IMR-90 (cell line): ENCODE data around the gene C17orf100. TPM values are rescaled to one million over a fixed set of nuclear protein-coding genes. Genes with fewer than 3 reads are reported as not detected.

Experiments used
- ATAC-seq: fragments of 200-7000 bp; cut with Tn5 transposase; 2 replicates; pipeline ENCODE4 v1.9.1; 2020; ENCODE audit warnings: low read depth, mild to moderate bottlenecking, moderate library complexity
- BruUV-seq: library from RNA; stranded (reverse); fragments of 400-500 nt; replicated peaks from 2 replicates; lab custom pipeline; 2021; lab: Mats Ljungman, UMichigan
- CTCF ChIA-PET: fragments of 300-600 bp; formaldehyde crosslinking; extraction: SDS; loops from one replicate; lab custom pipeline; 2021; ENCODE audit warnings: antibody characterized with exemption; lab: Yijun Ruan, JAX
- POLR2A ChIA-PET: fragments of 300-600 bp; sonication (Branson Sonifier 250); formaldehyde crosslinking; loops from one replicate; lab custom pipeline; 2022; ENCODE audit warnings: antibody characterized with exemption; ENCODE audit not compliant: unreplicated experiment; lab: Charles Lee
- DNase-seq: peaks from one replicate; pipeline ENCODE4 v3.0.0; 2013
- H2AFZ ChIP-seq: replicated peaks from 2 replicates; pipeline ENCODE3; 2013; ENCODE audit warnings: low read length, mild to moderate bottlenecking; ENCODE audit not compliant: poor library complexity
- H2AK5ac ChIP-seq: 2 replicates; pipeline ENCODE4 v1.6.1; 2013; ENCODE audit warnings: low read depth, low read length, inconsistent platforms
- H2AK9ac ChIP-seq: replicated peaks from 2 replicates; pipeline ENCODE3; 2013; ENCODE audit warnings: mild to moderate bottlenecking, low read depth, low read length, moderate library complexity; ENCODE audit not compliant: poor library complexity
- H2BK120ac ChIP-seq: 2 replicates; pipeline ENCODE4 v1.6.1; 2013; ENCODE audit warnings: low read depth, low read length, inconsistent platforms
- H2BK15ac ChIP-seq: 3 replicates; pipeline ENCODE4 v1.6.1; 2013; ENCODE audit warnings: low read depth, low read length, inconsistent platforms
- H2BK20ac ChIP-seq: 2 replicates; pipeline ENCODE4 v1.6.1; 2013; ENCODE audit warnings: low read depth, mild to moderate bottlenecking, inconsistent platforms, low read length, moderate library complexity
- H2BK5ac ChIP-seq: 2 replicates; pipeline ENCODE4 v1.6.1; 2013; ENCODE audit warnings: mild to moderate bottlenecking, low read depth, low read length, inconsistent platforms; ENCODE audit not compliant: poor library complexity, severe bottlenecking
- H3K14ac ChIP-seq: replicated peaks from 2 replicates; pipeline ENCODE4 v1.6.1; 2013; ENCODE audit warnings: low read depth, low read length, inconsistent platforms
- H3K18ac ChIP-seq: 2 replicates; pipeline ENCODE4 v1.6.1; 2013; ENCODE audit warnings: low read depth, low read length, control low read depth
- H3K23ac ChIP-seq: 2 replicates; pipeline ENCODE4 v1.6.1; 2013; ENCODE audit warnings: low read depth, low read length, inconsistent platforms
- H3K27ac ChIP-seq: 2 replicates; pipeline ENCODE4 v1.5.1; 2013; ENCODE audit warnings: mild to moderate bottlenecking, control low read depth, low read length; ENCODE audit not compliant: insufficient read depth
- H3K27me3 ChIP-seq: 2 replicates; pipeline ENCODE4 v1.6.1; 2013; ENCODE audit warnings: low read length; ENCODE audit not compliant: control insufficient read depth, insufficient read depth
- H3K36me3 ChIP-seq: 2 replicates; pipeline ENCODE4 v1.6.1; 2013; ENCODE audit warnings: low read length, mixed read lengths; ENCODE audit not compliant: control insufficient read depth, insufficient read depth
- H3K4ac ChIP-seq: 2 replicates; pipeline ENCODE4 v1.6.1; 2013; ENCODE audit warnings: low read depth, low read length, inconsistent platforms
- H3K4me1 ChIP-seq: 2 replicates; pipeline ENCODE4 v1.6.1; 2013; ENCODE audit warnings: low read length, mixed read lengths; ENCODE audit not compliant: control insufficient read depth, insufficient read depth
- H3K4me2 ChIP-seq: 2 replicates; pipeline ENCODE4 v1.6.1; 2013; ENCODE audit warnings: low read depth, mild to moderate bottlenecking, control low read depth, low read length, moderate library complexity
- H3K4me3 ChIP-seq: 2 replicates; pipeline ENCODE4 v1.5.1; 2013; ENCODE audit warnings: low read depth, mild to moderate bottlenecking, control low read depth, low read length, moderate library complexity; ENCODE audit not compliant: insufficient read depth
- H3K56ac ChIP-seq: 2 replicates; pipeline ENCODE4 v1.6.1; 2013; ENCODE audit warnings: low read length, inconsistent platforms; ENCODE audit not compliant: insufficient read depth; ENCODE audit errors: extremely low read depth
- H3K79me1 ChIP-seq, 2 experiments: 2 replicates each; pipeline ENCODE4 v1.6.1; 2013; ENCODE audit warnings: low read length in 2 of 2, inconsistent platforms in 1 of 2, low read depth in 1 of 2
- H3K9ac ChIP-seq: 2 replicates; pipeline ENCODE4 v1.6.1; 2013; ENCODE audit warnings: low read depth, low read length, control low read depth
- H3K9me1 ChIP-seq: 2 replicates; pipeline ENCODE4 v1.6.1; 2013; ENCODE audit warnings: low read length, inconsistent platforms; ENCODE audit not compliant: insufficient read depth
- H3K9me3 ChIP-seq: 2 replicates; pipeline ENCODE4 v1.6.1; 2013; ENCODE audit warnings: low read length; ENCODE audit not compliant: control insufficient read depth, insufficient read depth
- H4K20me1 ChIP-seq: 2 replicates; pipeline ENCODE4 v1.6.1; 2013; ENCODE audit warnings: low read length, inconsistent platforms; ENCODE audit not compliant: insufficient read depth
- H4K5ac ChIP-seq: 2 replicates; pipeline ENCODE4 v1.6.1; 2013; ENCODE audit warnings: mild to moderate bottlenecking, low read depth, low read length, control low read depth
- H4K8ac ChIP-seq, 2 experiments: 2 replicates each; pipeline ENCODE4 v1.6.1; 2013; ENCODE audit warnings: low read depth in 2 of 2, low read length in 2 of 2, control low read depth in 1 of 2, inconsistent platforms in 1 of 2
- H4K91ac ChIP-seq: 2 replicates; pipeline ENCODE4 v1.6.1; 2013; ENCODE audit warnings: low read depth, low read length, inconsistent platforms; ENCODE audit not compliant: insufficient read depth
- BHLHE40 ChIP-seq: fragments of 150-350 bp; IDR thresholded peaks from 2 replicates; pipeline ENCODE4 v1.6.1; 2016; ENCODE audit warnings: mild to moderate bottlenecking, low read depth, low read length
- NFE2L2 ChIP-seq: fragments of 150-350 bp; IDR thresholded peaks from 2 replicates; pipeline ENCODE4 v1.6.1; 2016; ENCODE audit warnings: low read depth, mild to moderate bottlenecking, low read length
- SMC3 ChIP-seq: fragments of 150-350 bp; IDR thresholded peaks from 2 replicates; pipeline ENCODE4 v1.6.1; 2016; ENCODE audit warnings: low read depth, mild to moderate bottlenecking, antibody characterized with exemption, low read length, moderate library complexity
- WGBS, 2 experiments: methylation state at CpG; one replicate each; pipeline versions ENCODE4 v1.1.5 to v1.1.7; 2013; ENCODE audit warnings: missing lambda C conversion rate in 2 of 2; ENCODE audit not compliant: insufficient read length in 1 of 2; ENCODE audit errors: extremely low coverage in 2 of 2; 5-methylcytosine and 5-hydroxymethylcytosine counted together
- dilution Hi-C: fragments of 300-500 bp; cut with HindIII; formaldehyde crosslinking; loops from one replicate; pipeline ENCODE4 v1.14.3; 2018; ENCODE audit warnings: low sequenced_read_pairs; ENCODE audit not compliant: unreplicated experiment
- in situ Hi-C: fragments of 300-500 bp; cut with MboI; formaldehyde crosslinking; loops from 3 replicates; pipeline ENCODE4 v1.14.3; 2019; ENCODE audit warnings: low sequenced_read_pairs, inconsistent platforms, mixed read lengths
- intact Hi-C: fragments of 100-400 bp; cut with micrococcal nuclease; formaldehyde crosslinking; loops from 2 replicates; pipeline ENCODE4 v1.10.0; 2022
- polyA plus RNA-seq, 3 experiments: library from polyadenylated mRNA; depleted of rRNA; stranded (reverse); fragments of >200 nt; gene quantifications; 2 replicates each; pipeline ENCODE4 v1.2.3, GENCODE V29; 2012; ENCODE audit warnings: low replicate concordance in 1 of 3
- total RNA-seq: library from RNA; depleted of rRNA; stranded (reverse); fragments of >200 nt; gene quantifications from 2 replicates; pipeline ENCODE4 v1.2.3, GENCODE V29; 2012

Gene C17orf100
- total and polyA plus RNA-seq, 2 of the 4 experiments (the other 2 are of a cell fraction), result 0.18 to 1.8 TPM

DNA sequence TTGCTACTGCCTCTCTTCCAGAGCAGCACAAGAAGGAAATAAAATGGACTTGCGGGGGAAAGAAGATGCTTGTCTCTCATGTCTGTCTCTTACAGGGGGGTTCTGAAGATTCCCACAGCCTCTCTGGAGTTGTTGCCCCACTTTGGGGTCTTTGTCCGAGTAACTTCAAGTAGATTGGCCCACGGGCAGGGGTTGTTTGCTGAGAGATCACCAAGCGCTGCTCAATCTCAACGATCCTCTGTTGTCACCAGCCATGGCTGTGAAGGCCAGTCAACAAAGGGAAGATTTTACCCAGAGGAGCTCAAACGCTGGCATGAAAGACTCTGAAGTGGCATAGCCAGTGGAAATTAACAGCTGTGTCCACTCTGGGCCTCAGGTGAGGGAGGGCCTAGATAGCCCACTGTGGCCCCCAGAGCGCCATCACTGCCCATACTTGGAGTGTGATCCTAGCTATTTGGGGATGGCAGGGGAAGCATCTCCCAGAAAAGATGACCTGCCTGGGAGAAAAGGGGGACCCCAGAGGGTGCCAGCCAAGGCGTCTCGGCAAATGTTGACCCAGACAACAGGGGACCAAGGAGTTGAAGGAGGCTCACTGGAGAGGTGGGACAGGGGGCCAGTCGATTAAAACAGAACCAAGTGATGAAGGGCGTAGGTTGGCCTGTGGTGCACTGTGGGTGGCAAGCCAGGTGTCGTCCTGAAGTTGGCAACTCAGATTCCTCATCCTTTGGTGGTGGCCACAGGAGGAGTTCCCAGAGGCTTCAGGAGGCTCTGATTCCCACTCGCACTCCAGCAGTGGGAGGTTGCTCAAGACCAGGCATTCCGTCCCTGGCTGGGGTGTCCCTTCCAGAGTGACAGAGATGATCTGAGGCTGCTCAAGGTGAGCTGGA, 33.6 kb downstream of the C17orf100 start:
- H4K5ac ChIP-seq, result no peak overlapping the region
- H3K79me1 ChIP-seq, result no peaks in the 10 kb centered on the region
- intact Hi-C loops, result no loop called here
- no peak overlapping the region for H2BK15ac ChIP-seq
- no peak overlapping the region for H4K8ac ChIP-seq
- H2AK5ac ChIP-seq, result no peak overlapping the region
- no peak overlapping the region for H3K9ac ChIP-seq
- H3K9me3 ChIP-seq, result no peaks in the 10 kb centered on the region
- H3K36me3 ChIP-seq, result no peaks in the 10 kb centered on the region
- H3K4me3 ChIP-seq, result no peak overlapping the region
- no peak overlapping the region for H4K91ac ChIP-seq
- no peak overlapping the region for H2BK5ac ChIP-seq
- H2BK120ac ChIP-seq, result no peak overlapping the region
- no peak overlapping the region for H2AK9ac ChIP-seq
- ChIA-PET POLR2A (no interaction called here), CTCF (no interaction called here)
- ATAC-seq (no peak), DNase-seq (no peak)
- no peak overlapping the region for H3K18ac ChIP-seq
- no peak overlapping the region for H3K27ac ChIP-seq
- dilution Hi-C loops, result no loop called here
- TF ChIP-seq SMC3, result no peak
- TF ChIP-seq BHLHE40, result no peak
- TF ChIP-seq NFE2L2, result no peak
- H4K20me1 ChIP-seq, result no peaks in the 10 kb centered on the region
- H3K56ac ChIP-seq, result no peak overlapping the region
- 71% methylated on average over 5 of the region's 14 CpGs; no CpG with 5 or more reads in 1 of the 2 experiments for WGBS, 2 experiments
- H2BK20ac ChIP-seq, result no peak overlapping the region
- no peak overlapping the region for H3K4ac ChIP-seq
- H3K9me1 ChIP-seq, result no peaks in the 10 kb centered on the region
- no peak overlapping the region for H3K14ac ChIP-seq
- peaks cover 6% of the 10 kb centered on the region for H3K27me3 ChIP-seq
- BruUV-seq, result no TSS peak
- H2AFZ ChIP-seq, result no peak overlapping the region
- no peak overlapping the region for H3K23ac ChIP-seq
- no peaks in the 10 kb centered on the region for H3K4me1 ChIP-seq
- in situ Hi-C loops, result no loop called here
- no peak overlapping the region for H3K4me2 ChIP-seq
